Heart left ventricle (tissue), 16 donors: Measurements from ENCODE around the gene ECM1. TPM values are rescaled to one million over a fixed set of nuclear protein-coding genes. Genes with fewer than 3 reads are reported as not detected.

Experiments used
- ATAC-seq, 4 donors: fragments of 200-7000 bp; cut with Tn5 transposase; one replicate each; pipeline ENCODE4 v1.9.1; 2020 to 2022; ENCODE audit warnings: moderate library complexity in 4 of 4, mild to moderate bottlenecking in 3 of 4, moderate number of reproducible peaks in 1 of 4
- DNase-seq, 5 donors: peaks; one replicate each; pipeline ENCODE4 v3.0.0-alpha.2; 2020
- H3K27ac ChIP-seq, 12 donors: fragments of 200-600 bp; sonication (generic) in 4 of 12; one replicate each; pipeline versions ENCODE4 v1.5.0 to v1.8.0; 2016 to 2022; ENCODE audit warnings: mild to moderate bottlenecking in 2 of 12
- H3K27me3 ChIP-seq, 9 donors: fragments of 200-600 bp; sonication (generic) in 2 of 9; one replicate each; pipeline versions ENCODE4 v1.5.1 to v1.8.0; 2016 to 2022; ENCODE audit warnings: mild to moderate bottlenecking in 3 of 9
- H3K36me3 ChIP-seq, 9 donors: fragments of 200-600 bp; sonication (generic) in 2 of 9; one replicate each; pipeline versions ENCODE4 v1.5.0 to v1.8.0; 2018 to 2022; ENCODE audit warnings: mild to moderate bottlenecking in 2 of 9
- H3K4me1 ChIP-seq, 12 donors: fragments of 200-600 bp; sonication (generic) in 4 of 12; one replicate each; pipeline versions ENCODE4 v1.5.0 to v1.8.0; 2016 to 2022; ENCODE audit warnings: mild to moderate bottlenecking in 3 of 12
- H3K4me3 ChIP-seq, 12 donors: fragments of 200-600 bp; sonication (generic) in 4 of 12; one replicate each; pipeline versions ENCODE4 v1.5.0 to v1.8.0; 2017 to 2022; ENCODE audit warnings: mild to moderate bottlenecking in 9 of 12, moderate library complexity in 4 of 12
- H3K9me3 ChIP-seq, 12 donors: fragments of 200-600 bp; sonication (generic) in 4 of 12; one replicate each; pipeline versions ENCODE4 v1.5.0 to v1.8.0; 2016 to 2022; ENCODE audit warnings: mild to moderate bottlenecking in 1 of 12
- CTCF ChIP-seq, 12 donors: fragments of 200-600 bp; sonication (generic) in 4 of 12; IDR thresholded peaks; one replicate each; pipeline versions ENCODE4 v1.5.0 to v1.8.0; 2018 to 2022; ENCODE audit warnings: antibody characterized with exemption in 12 of 12, mild to moderate bottlenecking in 5 of 12
- POLR2A ChIP-seq, 2 donors: fragments of 450-650 bp; IDR thresholded peaks; one replicate each; pipeline ENCODE4 v1.6.1; 2017; ENCODE audit warnings: antibody characterized with exemption in 2 of 2, mild to moderate bottlenecking in 2 of 2, moderate library complexity in 2 of 2
- WGBS, 4 donors: extraction: QIAGEN DNeasy Blood & Tissue Kit in 2 of 4; methylation state at CpG; one replicate each; pipeline versions ENCODE4 v1.1.5 to v1.1.7; 2013 to 2018; 5-methylcytosine and 5-hydroxymethylcytosine counted together
- intact Hi-C, 10 donors: fragments of 100-400 bp; cut with DNase I; formaldehyde crosslinking; loops; one replicate each; pipeline versions ENCODE4 v1.11.1 to v1.14.2; 2022
- polyA plus RNA-seq, 2 donors: library from polyadenylated mRNA; stranded (reverse); fragments of 200-250 nt; gene quantifications; one replicate each; pipeline ENCODE4 v1.2.3, GENCODE V29; 2013
- total RNA-seq, 9 donors: library from RNA; depleted of rRNA in 2 of 9; stranded (reverse); fragments of >200 nt in 2 of 9; fragmentation: NEBNext Ultra II Directional in 3 of 9; extraction: Animal tissue kit (Norgen Biotek cat#: 25700) in 3 of 9; gene quantifications; one replicate each; pipeline versions ENCODE4 v1.1.0 to v1.2.4, GENCODE V29; 2016 to 2023
- donor health status: ischemic (EF 13 %, LVEDD 7.1; RV severe dilation, severe dysfunction).
- donor health status: healthy with polysubstance abuse.
- donor health status: DM: no; HTN: yes; CAD: no.
- donor health status: DM: no; HTN: no; CAD: no.
- donor health status: ischemic (EF 25% LVEDD 6.9; RV normal size, moderate dysfunction).
- donor health status: ischemic (EF 25% LVEDD 5.7; RV mildly dilated, moderate dysfunction).
- donor health status: healthy.
- donor health status: DM: yes; HTN: yes; CAD: no.
- donor health status: ischemic (EF 35%, LVEDD 5.7; RV mildly dilated, moderate dysfunction).
- donor health status: nonischemic (EF 11% LVEDD 7.7; RV severe dilation, severe dysfunction).
- donor health status: DM: yes; HTN: yes; CAD: no.
- donor health status: PGD.
- donor health status: ischemic (EF 29% LVEDD 5.4; RV normal size, mild dysfunction).
- donor health status: nonischemic (EF 23%, LVEDD 6.1; RV moderate dilation, normal function).

The ECM1 gene
- total and polyA plus RNA-seq, 11 donors = 10.9 to 35.3 (median 15.4) TPM

- 11 to 30% (median 19%) methylated on average over 10 to 43 of the region's 43 CpGs for WGBS, 4 donors
- ATAC-seq = peak; percentile 1 to 9 (median 2)
These were observed 41.8 kb downstream of the ECM1 start for GRCh38 chr1:150549496-150550221.

GRCh38 chr1:150550222-150551050, 42.5 kb downstream of the ECM1 start:
- intact Hi-C loops = loop anchor here in 3 of 10 donors (10.0 kb wide), 1 partner anchor 264 kb away; no protein-coding TSS in a partner anchor
- H3K4me1 ChIP-seq = peaks cover 0 to 61% (median 36%) of the 10 kb centered on the region in 12 donors
- DNase-seq = peak in 1 of 5 donors; percentile 65

More at GRCh38 chr1:150549496-150550221, 41.8 kb downstream of the ECM1 start:
- Histone ChIP-seq H3K4me3 (peak overlapping the region; percentile 45 to 77 (median 62)), H3K27ac (peak overlapping the region; percentile 74 to 93 (median 86)), H3K27me3 (peaks cover 0 to 3% (median 0%) of the 10 kb centered on the region in 9 donors), H3K4me1 (peaks cover 0 to 61% (median 36%) of the 10 kb centered on the region in 12 donors), H3K9me3 (no peaks in the 10 kb centered on the region), H3K36me3 (no peaks in the 10 kb centered on the region)
- intact Hi-C loops = loop anchor here in 3 of 10 donors (10.0 kb wide), 1 partner anchor 265 kb away; no protein-coding TSS in a partner anchor
- DNase-seq = peak in 2 of 5 donors; percentile 51 to 57
- TF ChIP-seq POLR2A (IDR thresholded peaks at IDR 0.05) = peak in 1 of 2 donors; percentile 44
- peak in 5 of 12 donors; percentile 6 to 26 (median 16) for TF ChIP-seq CTCF (IDR thresholded peaks at IDR 0.05)

GRCh38 chr1:150551051-150551783, 43.3 kb downstream of the ECM1 start:
- Histone ChIP-seq H3K27me3 (peaks cover 0 to 3% (median 0%) of the 10 kb centered on the region in 9 donors), H3K9me3 (no peaks in the 10 kb centered on the region), H3K4me1 (peaks cover 0 to 61% (median 35%) of the 10 kb centered on the region in 12 donors), H3K27ac (peak overlapping the region in 10 of 12 donors; percentile 80 to 93 (median 86)), H3K4me3 (peak overlapping the region in 2 of 12 donors; percentile 17 to 77), H3K36me3 (peaks cover 0 to 12% (median 5%) of the 10 kb centered on the region in 9 donors)
- DNase-seq (peak in 2 of 5 donors; percentile 5 to 53), ATAC-seq (peak in 1 of 4 donors; percentile 12)
- WGBS, 4 donors = 71 to 91% (median 78%) methylated on average over 11 of the region's 11 CpGs
- intact Hi-C loops = loop anchor here in 3 of 10 donors (10.0 kb wide), 1 partner anchor 264 kb away; no protein-coding TSS in a partner anchor
- TF ChIP-seq POLR2A (IDR thresholded peaks at IDR 0.05) (no peak), CTCF (IDR thresholded peaks at IDR 0.05) (no peak)

More at GRCh38 chr1:150550222-150551050, 42.5 kb downstream of the ECM1 start:
- Histone ChIP-seq H3K4me3 (peak overlapping the region in 9 of 12 donors; percentile 55 to 77 (median 70)), H3K27ac (peak overlapping the region in 10 of 12 donors; percentile 80 to 93 (median 86)), H3K36me3 (peaks cover 0 to 5% (median 0%) of the 10 kb centered on the region in 9 donors), H3K27me3 (peaks cover 0 to 3% (median 0%) of the 10 kb centered on the region in 9 donors), H3K9me3 (no peaks in the 10 kb centered on the region)
- peak; percentile 4 to 27 (median 18) for ATAC-seq
- TF ChIP-seq CTCF (IDR thresholded peaks at IDR 0.05) (no peak), POLR2A (IDR thresholded peaks at IDR 0.05) (peak in 1 of 2 donors; percentile 14)
- 49 to 59% (median 56%) methylated on average over 20 to 22 of the region's 22 CpGs for WGBS, 4 donors
